IPS-11a (cell line): ENCODE data around the gene BROX.
"Not testable (repeated sequence)": the region's sequence is repeated elsewhere in the genome, so short reads cannot be mapped to it uniquely, and the experiment has no call there.

Source experiments
- H3K4me3 ChIP-seq: one replicate; pipeline ENCODE4 v1.5.1; 2013; ENCODE audit warnings: low read depth, low read length, control low read depth

The BROX gene

DNA sequence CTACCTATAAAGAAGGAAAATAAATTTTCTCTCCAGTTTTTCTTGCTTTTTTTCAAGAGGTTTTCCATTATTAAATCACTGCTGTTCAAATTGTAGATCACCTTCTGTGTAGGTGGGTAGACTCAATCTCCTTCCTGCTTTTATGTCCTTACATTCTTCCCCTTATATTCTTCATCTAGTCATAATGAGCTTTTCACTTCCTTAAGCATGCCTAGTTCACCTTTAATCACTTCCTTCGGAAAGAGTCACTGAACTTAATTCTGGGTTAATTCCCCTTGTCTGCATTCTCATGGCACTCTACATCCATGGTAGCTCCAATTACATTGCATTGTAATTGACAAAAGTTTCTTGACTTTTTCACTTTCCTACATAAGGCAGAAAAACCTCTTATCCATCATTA, 18.5 kb downstream of the BROX start:
- H3K4me3 ChIP-seq = no peak overlapping the region

- no peak overlapping the region for H3K4me3 ChIP-seq
Measured at GRCh38 chr1:222732216-222733159, 20.1 kb downstream of the BROX start.

GRCh38 chr1:222734740-222735139, 22.4 kb downstream of the BROX start:
- H3K4me3 ChIP-seq = no peak overlapping the region

DNA sequence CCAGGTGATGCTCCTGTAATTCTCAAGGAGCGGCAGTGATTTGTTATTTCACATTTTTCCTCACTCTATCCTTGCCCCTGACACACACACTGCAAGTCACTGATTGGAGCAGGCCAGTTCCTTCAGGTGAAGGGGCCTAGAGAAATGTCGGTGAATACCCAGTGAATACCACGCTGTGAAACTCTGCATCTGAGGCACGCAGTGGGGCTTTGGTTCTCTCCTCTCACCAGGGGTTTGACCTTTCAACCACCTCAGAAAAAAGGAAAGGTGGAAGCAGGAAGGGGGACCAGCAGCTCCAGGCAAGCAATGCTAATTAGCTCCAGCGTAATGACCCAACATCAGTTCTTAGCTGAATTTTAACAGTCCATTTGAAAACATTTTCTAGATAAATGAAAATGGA, 24.1 kb downstream of the BROX start:
- H3K4me3 ChIP-seq = no peak overlapping the region

GRCh38 chr1:222736972-222737371, 24.6 kb downstream of the BROX start, which contains the start of gene FAM177B:
TSS of gene FAM177B (plus strand) at chr1:222737202. CDS start at chr1:222746546, 9,344 bp downstream.
- H3K4me3 ChIP-seq = no peak within 1 kb of the TSS

- H3K4me3 ChIP-seq = no peak overlapping the region
Measured at GRCh38 chr1:222739465-222739864, 27.1 kb downstream of the BROX start.

- H3K4me3 ChIP-seq = no peak overlapping the region
Measured at GRCh38 chr1:222739929-222740328, 27.6 kb downstream of the BROX start.

DNA sequence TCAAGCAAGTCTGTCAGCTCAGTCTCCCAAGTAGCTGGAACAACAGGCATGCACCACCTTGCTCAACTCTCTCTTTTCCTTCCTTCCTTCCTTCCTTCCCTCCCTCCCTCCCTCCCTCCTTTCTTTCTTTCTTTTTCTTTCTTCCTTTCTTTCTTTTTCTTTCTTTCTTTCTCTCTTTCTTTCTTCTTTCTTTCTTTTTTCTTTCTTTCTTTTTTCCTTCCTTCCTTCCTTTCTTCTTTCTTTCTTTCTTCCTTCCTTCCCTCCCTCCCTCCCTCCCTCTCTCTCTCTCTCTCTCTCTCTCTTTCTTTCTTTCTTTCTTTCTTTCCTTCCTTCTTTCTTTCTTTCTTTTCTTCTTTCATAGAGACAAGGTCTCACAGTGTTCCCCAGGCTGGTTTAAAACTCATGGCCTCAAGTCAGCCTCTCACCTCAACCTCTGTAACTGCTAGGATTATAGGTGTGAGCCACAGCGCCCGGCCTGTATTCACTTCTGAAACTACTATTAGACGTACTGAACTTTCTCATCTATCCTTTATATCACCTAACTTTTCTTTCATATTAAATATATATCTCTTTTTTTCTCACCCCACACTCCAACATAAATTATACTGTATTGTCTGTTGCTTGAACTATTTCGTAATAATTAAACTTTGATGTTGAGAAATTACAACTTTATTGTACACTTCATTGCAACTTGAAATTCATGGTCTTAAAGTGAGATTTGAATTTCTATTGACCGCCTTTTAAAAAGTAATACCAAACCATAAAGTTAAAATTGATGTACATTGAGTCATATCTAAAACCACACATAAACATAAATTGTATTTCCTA, 29.5 kb downstream of the BROX start:
- H3K4me3 ChIP-seq = not testable (repeated sequence)

DNA sequence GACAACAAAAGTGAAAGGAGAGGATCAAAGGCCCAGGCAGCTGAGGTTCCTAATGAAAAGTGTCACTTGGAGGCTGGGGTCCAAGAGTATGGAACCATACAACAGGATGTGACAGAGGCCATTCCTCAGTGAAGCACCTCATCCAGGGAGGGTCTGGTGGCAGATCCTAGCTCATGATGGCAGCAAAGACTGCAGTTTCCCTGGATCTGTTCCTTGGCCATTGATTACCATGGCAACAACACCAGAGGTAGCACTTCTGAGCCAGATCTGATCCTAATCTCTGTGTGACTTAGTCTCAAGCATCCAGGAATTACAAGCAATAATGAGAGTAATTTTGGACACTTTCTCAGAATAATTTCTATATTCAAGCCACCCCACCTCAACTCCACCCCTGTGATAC, 37.6 kb downstream of the BROX start:
- H3K4me3 ChIP-seq = no peak overlapping the region

- no peak overlapping the region for H3K4me3 ChIP-seq
Measured at GRCh38 chr1:222750651-222751050, 38.3 kb downstream of the BROX start.

GRCh38 chr1:222751255-222751654, 38.9 kb downstream of the BROX start:
- no peak overlapping the region for H3K4me3 ChIP-seq

DNA sequence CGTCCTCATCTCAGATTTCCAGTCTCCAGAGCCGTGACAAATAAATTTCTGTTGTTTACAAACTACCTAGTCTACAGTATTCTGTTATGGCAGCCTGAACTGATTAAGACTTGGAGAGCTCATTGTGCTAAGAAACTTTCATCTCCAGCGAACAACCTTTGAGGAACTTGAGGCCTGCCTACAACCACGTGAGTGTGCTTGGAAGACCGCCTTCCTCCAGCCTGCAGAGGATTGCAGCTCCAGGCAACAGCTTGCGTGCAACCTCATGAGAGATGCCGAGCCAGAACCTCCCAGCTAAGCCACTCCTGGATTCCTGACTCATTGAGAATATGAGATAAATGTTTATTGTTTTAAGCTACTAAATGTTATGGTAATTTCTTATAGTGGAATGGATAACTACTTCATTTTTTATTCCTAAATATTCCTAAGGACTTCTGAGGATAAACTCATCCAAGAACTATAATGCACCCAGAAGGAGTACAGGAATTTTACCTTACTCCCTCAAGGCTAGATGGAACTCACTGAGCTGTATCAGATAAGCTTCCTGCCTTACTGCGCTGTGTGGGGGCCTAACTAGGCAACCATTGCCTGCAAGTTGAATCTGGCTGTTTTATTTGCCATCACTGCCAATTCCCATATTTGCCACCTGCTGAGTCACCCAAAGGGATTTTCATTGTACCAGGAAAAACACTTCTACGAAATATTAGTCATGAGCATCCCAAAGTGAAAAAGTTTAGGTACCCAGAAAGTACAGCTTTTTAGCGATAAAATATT, 42.2 kb downstream of the BROX start:
- H3K4me3 ChIP-seq = no peak overlapping the region

- no peak overlapping the region for H3K4me3 ChIP-seq
Measured at GRCh38 chr1:222757646-222758268, 45.4 kb downstream of the BROX start.

- no peak overlapping the region for H3K4me3 ChIP-seq
Measured at GRCh38 chr1:222759451-222760035, 47.2 kb downstream of the BROX start.

DNA sequence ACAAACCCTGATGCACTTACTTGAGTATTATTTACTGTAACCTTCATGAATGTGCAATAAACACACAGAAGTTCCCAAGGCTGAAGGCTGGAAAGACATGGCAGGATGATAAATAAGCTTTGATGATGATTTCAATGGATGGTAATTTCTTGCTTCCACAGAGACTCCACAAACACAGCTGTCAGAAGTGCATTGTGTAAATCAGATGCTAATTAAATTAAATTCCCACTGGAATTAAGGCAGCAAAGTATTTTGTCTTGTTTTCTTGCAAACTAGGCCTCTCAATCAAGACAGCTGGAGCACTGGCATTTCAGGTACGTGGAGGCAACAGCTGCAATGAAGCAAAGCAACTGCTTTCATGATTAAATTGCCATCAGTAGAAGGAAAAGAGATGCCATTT, 48.7 kb downstream of the BROX start:
- no peak overlapping the region for H3K4me3 ChIP-seq

GRCh38 chr1:222762178-222762577, 49.8 kb downstream of the BROX start:
- H3K4me3 ChIP-seq = not testable (repeated sequence)

GRCh38 chr1:222767152-222767571, 54.8 kb downstream of the BROX start:
- H3K4me3 ChIP-seq = no peak overlapping the region

GRCh38 chr1:222768592-222768991, 56.2 kb downstream of the BROX start:
- no peak overlapping the region for H3K4me3 ChIP-seq

- no peak overlapping the region for H3K4me3 ChIP-seq
Measured at GRCh38 chr1:222769181-222769580, 56.8 kb downstream of the BROX start.

- no peak overlapping the region for H3K4me3 ChIP-seq
Measured at GRCh38 chr1:222769971-222770620, 57.7 kb downstream of the BROX start.
